K562 (cell line): ENCODE results near the gene DNAJB1. TPM values are rescaled to one million over a fixed set of nuclear protein-coding genes. Genes with fewer than 3 reads are reported as not detected.

Experiments
- FOXM1 ChIP-seq, 2 experiments: fragments of 450-650 bp in 1 of 2; sonication (generic) in 1 of 2; formaldehyde crosslinking in 1 of 2; IDR thresholded peaks; 2 replicates each; pipeline versions ENCODE4 v1.6.1 to v1.9.0; 2017 to 2022; ENCODE audit warnings: low read depth in 2 of 2, mild to moderate bottlenecking in 2 of 2, missing genetic modification reagents in 1 of 2, moderate library complexity in 1 of 2
- GABPA ChIP-seq: fragments of 200-800 bp; sonication (Bioruptor generic); conservative IDR thresholded peaks from 2 replicates; pipeline ENCODE4 v1.6.1; 2016; ENCODE audit warnings: low read depth, missing genetic modification characterization, missing compliant biosample characterization
- KDM2B ChIP-seq: fragments of 250-450 bp; sonication (Bioruptor Pico); IDR thresholded peaks from 2 replicates; pipeline ENCODE4 v1.8.0; 2021; ENCODE audit warnings: mild to moderate bottlenecking, moderate library complexity
- NFATC3 ChIP-seq: fragments of 450-650 bp; IDR thresholded peaks from 2 replicates; pipeline ENCODE4 v1.6.1; 2017; ENCODE audit warnings: mild to moderate bottlenecking
- PCBP2 ChIP-seq: fragments of 200-400 bp; formaldehyde crosslinking; IDR thresholded peaks from 2 replicates; pipeline ENCODE4 v1.6.1; 2018; ENCODE audit warnings: low read length, low read depth, mild to moderate bottlenecking, moderate library complexity; ENCODE audit not compliant: poor library complexity, severe bottlenecking
- SP2 ChIP-seq: IDR thresholded peaks from 2 replicates; pipeline ENCODE4 v1.6.1; 2011; ENCODE audit warnings: mild to moderate bottlenecking, low read depth, low read length, moderate library complexity; ENCODE audit not compliant: poor library complexity, severe bottlenecking; ENCODE audit errors: extremely low read depth
- ZNF354B ChIP-seq: fragments of 250-450 bp; sonication (Bioruptor Pico); IDR thresholded peaks from 2 replicates; pipeline ENCODE4 v1.4.0; 2020
- polyA plus RNA-seq, 8 experiments: library from polyadenylated mRNA; depleted of rRNA in 4 of 8; stranded (reverse) in 5 of 8; unstranded in 3 of 8; fragments of >200 nt; fragmentation: Nextera tagmentation in 2 of 8; fragmentation: Illumina TruSeq in 1 of 8; extraction: Ambion mirVana in 2 of 8; extraction: Trizol in 1 of 8; gene quantifications; 2 replicates each; pipeline versions ENCODE4 v1.2.1 to v1.2.3, GENCODE V29; 2011 to 2014; ENCODE audit warnings: inconsistent platforms in 1 of 8, missing spikeins in 1 of 8
- total RNA-seq, 7 experiments: library from RNA; depleted of rRNA in 6 of 7; stranded (reverse); fragments of >200 nt in 6 of 7; fragmentation: Illumina TruSeq in 2 of 7; extraction: Trizol in 2 of 7; gene quantifications; 2 replicates each; pipeline versions ENCODE4 v1.2.1 to v1.2.3, GENCODE V29; 2011 to 2021; ENCODE audit warnings: low replicate concordance in 1 of 7
- TF ChIP-seq, protein P1 (sequence below), 2 experiments: fragments of 450-650 bp in 1 of 2; sonication (generic) in 1 of 2; formaldehyde crosslinking in 1 of 2; IDR thresholded peaks; 2 replicates each; pipeline versions ENCODE4 v1.7.1 to v1.9.0; 2016 to 2022; ENCODE audit warnings: inconsistent platforms in 1 of 2, mild to moderate bottlenecking in 1 of 2, missing genetic modification reagents in 1 of 2
- TF ChIP-seq, protein P2 (sequence below): IDR thresholded peaks from 2 replicates; pipeline ENCODE4 v1.6.1; 2011; ENCODE audit not compliant: insufficient read length; ENCODE audit errors: extremely low read depth
- TF ChIP-seq, protein P3 (sequence below): sonication (generic); formaldehyde crosslinking; IDR thresholded peaks from 2 replicates; pipeline ENCODE4 v1.9.0; 2022; ENCODE audit warnings: mild to moderate bottlenecking, missing genetic modification reagents

Gene DNAJB1
- total and polyA plus RNA-seq, 9 of the 15 experiments (the other 6 are each of a cell fraction or from before 2014, with no cell fraction given): 13.2 to 113 (median 62.1) TPM

DNA sequence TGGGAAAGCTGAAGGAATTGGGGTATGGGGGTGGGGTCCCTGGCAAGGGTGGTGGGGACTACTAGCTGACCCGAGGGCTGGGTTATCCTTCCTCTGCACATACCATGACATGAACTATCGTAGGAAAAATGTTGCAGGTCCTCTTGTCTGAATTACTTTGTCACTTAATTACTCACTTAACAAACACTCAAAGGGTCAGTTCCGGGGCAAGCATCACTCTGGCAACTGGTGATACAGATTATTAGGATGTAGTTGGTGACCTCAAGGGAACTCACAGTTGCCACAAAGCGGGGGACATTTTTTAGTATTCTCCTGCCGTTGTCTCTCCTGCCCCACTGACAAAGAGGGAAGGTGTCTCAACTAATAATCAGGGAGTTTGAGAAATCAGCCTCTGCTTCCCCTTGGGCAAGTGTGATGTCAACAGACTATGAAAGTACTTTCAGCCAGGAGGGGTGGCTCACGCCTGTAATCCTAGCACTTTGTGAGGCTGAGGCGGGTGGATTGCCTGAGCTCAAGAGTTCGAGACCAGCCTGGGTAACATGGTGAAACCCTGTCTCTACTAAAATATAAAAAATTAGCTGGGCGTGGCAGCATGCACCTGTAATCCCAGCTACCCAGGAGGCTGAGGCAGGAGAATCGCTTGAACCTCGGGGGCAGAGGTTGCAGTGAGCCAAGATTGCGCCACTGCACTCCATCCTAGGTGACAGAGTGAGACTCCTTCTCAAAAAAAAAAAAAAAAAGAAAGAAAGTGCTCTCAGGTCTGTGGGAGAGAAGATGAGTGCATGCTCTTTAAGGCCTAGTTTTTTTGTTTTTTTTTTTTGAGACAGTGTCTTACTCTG lies 10.3 kb downstream of the DNAJB1 start (continued):
- TF ChIP-seq, protein P1, sequence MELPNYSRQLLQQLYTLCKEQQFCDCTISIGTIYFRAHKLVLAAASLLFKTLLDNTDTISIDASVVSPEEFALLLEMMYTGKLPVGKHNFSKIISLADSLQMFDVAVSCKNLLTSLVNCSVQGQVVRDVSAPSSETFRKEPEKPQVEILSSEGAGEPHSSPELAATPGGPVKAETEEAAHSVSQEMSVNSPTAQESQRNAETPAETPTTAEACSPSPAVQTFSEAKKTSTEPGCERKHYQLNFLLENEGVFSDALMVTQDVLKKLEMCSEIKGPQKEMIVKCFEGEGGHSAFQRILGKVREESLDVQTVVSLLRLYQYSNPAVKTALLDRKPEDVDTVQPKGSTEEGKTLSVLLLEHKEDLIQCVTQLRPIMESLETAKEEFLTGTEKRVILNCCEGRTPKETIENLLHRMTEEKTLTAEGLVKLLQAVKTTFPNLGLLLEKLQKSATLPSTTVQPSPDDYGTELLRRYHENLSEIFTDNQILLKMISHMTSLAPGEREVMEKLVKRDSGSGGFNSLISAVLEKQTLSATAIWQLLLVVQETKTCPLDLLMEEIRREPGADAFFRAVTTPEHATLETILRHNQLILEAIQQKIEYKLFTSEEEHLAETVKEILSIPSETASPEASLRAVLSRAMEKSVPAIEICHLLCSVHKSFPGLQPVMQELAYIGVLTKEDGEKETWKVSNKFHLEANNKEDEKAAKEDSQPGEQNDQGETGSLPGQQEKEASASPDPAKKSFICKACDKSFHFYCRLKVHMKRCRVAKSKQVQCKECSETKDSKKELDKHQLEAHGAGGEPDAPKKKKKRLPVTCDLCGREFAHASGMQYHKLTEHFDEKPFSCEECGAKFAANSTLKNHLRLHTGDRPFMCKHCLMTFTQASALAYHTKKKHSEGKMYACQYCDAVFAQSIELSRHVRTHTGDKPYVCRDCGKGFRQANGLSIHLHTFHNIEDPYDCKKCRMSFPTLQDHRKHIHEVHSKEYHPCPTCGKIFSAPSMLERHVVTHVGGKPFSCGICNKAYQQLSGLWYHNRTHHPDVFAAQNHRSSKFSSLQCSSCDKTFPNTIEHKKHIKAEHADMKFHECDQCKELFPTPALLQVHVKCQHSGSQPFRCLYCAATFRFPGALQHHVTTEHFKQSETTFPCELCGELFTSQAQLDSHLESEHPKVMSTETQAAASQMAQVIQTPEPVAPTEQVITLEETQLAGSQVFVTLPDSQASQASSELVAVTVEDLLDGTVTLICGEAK (IDR thresholded peaks at IDR 0.05): no peak
- TF ChIP-seq, protein P1 (CRISPR knock-in tag; IDR thresholded peaks at IDR 0.05): no peak
- TF ChIP-seq FOXM1 (IDR thresholded peaks at IDR 0.05; ENCODE audit: low read depth): peak; percentile 42; the same call in 1 of the 2 replicates
- no peak for TF ChIP-seq FOXM1 (CRISPR knock-in tag; IDR thresholded peaks at IDR 0.05; ENCODE audit: low read depth)
- TF ChIP-seq, protein P2, sequence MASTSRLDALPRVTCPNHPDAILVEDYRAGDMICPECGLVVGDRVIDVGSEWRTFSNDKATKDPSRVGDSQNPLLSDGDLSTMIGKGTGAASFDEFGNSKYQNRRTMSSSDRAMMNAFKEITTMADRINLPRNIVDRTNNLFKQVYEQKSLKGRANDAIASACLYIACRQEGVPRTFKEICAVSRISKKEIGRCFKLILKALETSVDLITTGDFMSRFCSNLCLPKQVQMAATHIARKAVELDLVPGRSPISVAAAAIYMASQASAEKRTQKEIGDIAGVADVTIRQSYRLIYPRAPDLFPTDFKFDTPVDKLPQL: no peak
- no peak for TF ChIP-seq NFATC3
- no peak for TF ChIP-seq ZNF354B (CRISPR knock-in tag)
- no peak for TF ChIP-seq KDM2B (CRISPR knock-in tag)
- TF ChIP-seq, protein P3, sequence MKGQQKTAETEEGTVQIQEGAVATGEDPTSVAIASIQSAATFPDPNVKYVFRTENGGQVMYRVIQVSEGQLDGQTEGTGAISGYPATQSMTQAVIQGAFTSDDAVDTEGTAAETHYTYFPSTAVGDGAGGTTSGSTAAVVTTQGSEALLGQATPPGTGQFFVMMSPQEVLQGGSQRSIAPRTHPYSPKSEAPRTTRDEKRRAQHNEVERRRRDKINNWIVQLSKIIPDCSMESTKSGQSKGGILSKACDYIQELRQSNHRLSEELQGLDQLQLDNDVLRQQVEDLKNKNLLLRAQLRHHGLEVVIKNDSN (CRISPR knock-in tag): no peak
- no peak for TF ChIP-seq GABPA (tag)
- no peak for TF ChIP-seq SP2
- TF ChIP-seq PCBP2: no peak
